ENCODE measurements around the gene LRRC8A. TPM values are rescaled to one million over a fixed set of nuclear protein-coding genes. Genes with fewer than 3 reads are reported as not detected.

Gene LRRC8A
- total and polyA plus RNA-seq, 2 of the 8 experiments (the other 6 are each of a cell fraction or from before 2014, with no cell fraction given): 103 to 111 TPM

GRCh38 chr9:128940271-128940921 lies 58.5 kb downstream of the LRRC8A start (continued):
- TF ChIP-seq CHD7 (IDR thresholded peaks at IDR 0.05; ENCODE audit: insufficient replicate concordance, low read length) (no peak), SAP30 (IDR thresholded peaks at IDR 0.05; ENCODE audit: insufficient read depth, insufficient replicate concordance, low read length) (no peak), SUZ12 (IDR thresholded peaks at IDR 0.05; ENCODE audit: low read length) (no peak), KDM1A (IDR thresholded peaks at IDR 0.05; ENCODE audit: borderline replicate concordance, low read length) (no peak), SIX5 (IDR thresholded peaks at IDR 0.05; ENCODE audit: low read depth, low read length) (no peak), EGR1 (IDR thresholded peaks at IDR 0.05; ENCODE audit: borderline replicate concordance, low read depth, low read length) (no peak), RNF2 (IDR thresholded peaks at IDR 0.05; ENCODE audit: borderline replicate concordance, low read depth, low read length, missing control alignments, poor library complexity, severe bottlenecking) (no peak), ATF3 (IDR thresholded peaks at IDR 0.05; ENCODE audit: insufficient read depth, low read depth, low read length) (no peak), YY1 (IDR thresholded peaks at IDR 0.05; ENCODE audit: low read depth, low read length) (no peak)
